Measurements from ENCODE around the gene ZNF182. TPM values are rescaled to one million over a fixed set of nuclear protein-coding genes. Genes with fewer than 3 reads are reported as not detected.

The ZNF182 gene
- total and polyA plus RNA-seq, 2 experiments from 2014 or later, result 6.2 to 7.1 TPM

DNA sequence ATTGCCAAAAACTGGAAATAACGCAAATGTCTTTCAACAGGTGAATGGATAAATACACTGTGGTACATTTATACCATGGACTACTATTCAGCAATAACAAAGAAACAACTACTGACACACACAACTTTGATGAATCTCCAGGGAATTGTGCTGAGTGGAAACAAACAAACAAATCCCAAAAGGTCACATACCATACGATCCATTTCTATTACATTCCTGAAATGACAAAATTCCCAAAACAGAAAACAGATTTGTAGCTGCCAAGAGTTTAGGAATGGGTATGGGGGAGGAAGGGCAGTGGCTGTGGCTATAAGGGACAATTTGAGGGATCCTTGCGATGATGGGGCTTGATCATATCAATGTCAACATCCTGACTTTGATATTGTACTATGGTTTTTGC lies 2.5 kb downstream of the ZNF182 start:
- ATAC-seq, result no peak
- Histone ChIP-seq H3K4me2 (no peak overlapping the region), H4K20me1 (replicated peaks; ENCODE audit: insufficient read depth) (no peaks in the 10 kb centered on the region), H3K36me3 (ENCODE audit: insufficient read depth) (no peaks in the 10 kb centered on the region), H2AFZ (no peak overlapping the region), H3K9me2 (ENCODE audit: insufficient read depth) (no peaks in the 10 kb centered on the region), H3K4me1 (ENCODE audit: insufficient read depth) (no peaks in the 10 kb centered on the region), H3K79me2 (replicated peaks; ENCODE audit: insufficient read depth) (peaks cover 26% of the 10 kb centered on the region), H3K4me3 (no peak overlapping the region), H3K27ac (ENCODE audit: low read depth) (no peak overlapping the region), H3K27me3 (ENCODE audit: insufficient read depth) (no peaks in the 10 kb centered on the region), H3F3A (replicated peaks; ENCODE audit: low read depth) (no peaks in the 10 kb centered on the region)
- Mint-ChIP-seq H3K27me3 (ENCODE audit: insufficient read depth, low read depth, poor library complexity) (no peaks in the 10 kb centered on the region), H3K4me3 (no peak overlapping the region), H3K27ac (no peak overlapping the region), H3K9me3 (no peaks in the 10 kb centered on the region), H3K36me3 (ENCODE audit: low read depth) (peaks cover 8% of the 10 kb centered on the region; the same call in 2 of the 3 replicates), H3K4me1 (peaks cover 3% of the 10 kb centered on the region; the same call in 1 of the 3 replicates)
- DNase-seq (ENCODE audit: low spot score), result no peak
- TF ChIP-seq CTCF (conservative IDR thresholded peaks at IDR 0.05; ENCODE audit: low read depth in 2 of 2), result no peak
- TF ChIP-seq ZNF114 (CRISPR knock-in tag; IDR thresholded peaks at IDR 0.05), result no peak
- TF ChIP-seq, protein P1, sequence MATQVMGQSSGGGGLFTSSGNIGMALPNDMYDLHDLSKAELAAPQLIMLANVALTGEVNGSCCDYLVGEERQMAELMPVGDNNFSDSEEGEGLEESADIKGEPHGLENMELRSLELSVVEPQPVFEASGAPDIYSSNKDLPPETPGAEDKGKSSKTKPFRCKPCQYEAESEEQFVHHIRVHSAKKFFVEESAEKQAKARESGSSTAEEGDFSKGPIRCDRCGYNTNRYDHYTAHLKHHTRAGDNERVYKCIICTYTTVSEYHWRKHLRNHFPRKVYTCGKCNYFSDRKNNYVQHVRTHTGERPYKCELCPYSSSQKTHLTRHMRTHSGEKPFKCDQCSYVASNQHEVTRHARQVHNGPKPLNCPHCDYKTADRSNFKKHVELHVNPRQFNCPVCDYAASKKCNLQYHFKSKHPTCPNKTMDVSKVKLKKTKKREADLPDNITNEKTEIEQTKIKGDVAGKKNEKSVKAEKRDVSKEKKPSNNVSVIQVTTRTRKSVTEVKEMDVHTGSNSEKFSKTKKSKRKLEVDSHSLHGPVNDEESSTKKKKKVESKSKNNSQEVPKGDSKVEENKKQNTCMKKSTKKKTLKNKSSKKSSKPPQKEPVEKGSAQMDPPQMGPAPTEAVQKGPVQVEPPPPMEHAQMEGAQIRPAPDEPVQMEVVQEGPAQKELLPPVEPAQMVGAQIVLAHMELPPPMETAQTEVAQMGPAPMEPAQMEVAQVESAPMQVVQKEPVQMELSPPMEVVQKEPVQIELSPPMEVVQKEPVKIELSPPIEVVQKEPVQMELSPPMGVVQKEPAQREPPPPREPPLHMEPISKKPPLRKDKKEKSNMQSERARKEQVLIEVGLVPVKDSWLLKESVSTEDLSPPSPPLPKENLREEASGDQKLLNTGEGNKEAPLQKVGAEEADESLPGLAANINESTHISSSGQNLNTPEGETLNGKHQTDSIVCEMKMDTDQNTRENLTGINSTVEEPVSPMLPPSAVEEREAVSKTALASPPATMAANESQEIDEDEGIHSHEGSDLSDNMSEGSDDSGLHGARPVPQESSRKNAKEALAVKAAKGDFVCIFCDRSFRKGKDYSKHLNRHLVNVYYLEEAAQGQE (IDR thresholded peaks at IDR 0.05; ENCODE audit: unreplicated experiment), result no peak
- no peak for TF ChIP-seq JUNB (IDR thresholded peaks at IDR 0.05; ENCODE audit: unreplicated experiment)
- no peak for TF ChIP-seq CREB1 (CRISPR knock-in tag; IDR thresholded peaks at IDR 0.05; ENCODE audit: low read depth)
- no peak for TF ChIP-seq NANOG (IDR thresholded peaks at IDR 0.05; ENCODE audit: borderline replicate concordance)

- TF ChIP-seq ZNF114 (CRISPR knock-in tag; IDR thresholded peaks at IDR 0.05), result no peak
- no peak for TF ChIP-seq CREB1 (CRISPR knock-in tag; IDR thresholded peaks at IDR 0.05; ENCODE audit: low read depth)
- no peak for TF ChIP-seq STAT1 (IDR thresholded peaks at IDR 0.05; ENCODE audit: unreplicated experiment)
- no peak for TF ChIP-seq ZNF331 (CRISPR knock-in tag; IDR thresholded peaks at IDR 0.05; ENCODE audit: low read depth)
- TF ChIP-seq EZH2phosphoT487 (IDR thresholded peaks at IDR 0.05; ENCODE audit: unreplicated experiment), result no peak
- no peak for TF ChIP-seq ZNF462 (CRISPR knock-in tag; IDR thresholded peaks at IDR 0.05)
- TF ChIP-seq POLR2AphosphoS5 (IDR thresholded peaks at IDR 0.05; ENCODE audit: low read depth), result no peak
- no peaks in the 10 kb centered on the region for H3K27me3 ChIP-seq (ENCODE audit: insufficient read depth)
- H3K79me2 ChIP-seq (replicated peaks; ENCODE audit: insufficient read depth), result peaks cover 11% of the 10 kb centered on the region; the same call in 1 of the 2 replicates
- no peak overlapping the region for H3K4me3 Mint-ChIP-seq
- H3K27me3 Mint-ChIP-seq (ENCODE audit: insufficient read depth, low read depth, poor library complexity), result peaks cover 1% of the 10 kb centered on the region
- no peak overlapping the region for H3K4me3 ChIP-seq
- no peak overlapping the region for H2AFZ ChIP-seq
- peaks cover 3% of the 10 kb centered on the region; the same call in 1 of the 3 replicates for H3K9me3 Mint-ChIP-seq
- no peaks in the 10 kb centered on the region for H3K4me1 Mint-ChIP-seq
- no peak overlapping the region for H3K4me2 ChIP-seq
- H3K36me3 Mint-ChIP-seq (ENCODE audit: low read depth), result peaks cover 27% of the 10 kb centered on the region
- no peaks in the 10 kb centered on the region; the same call in 1 of the 2 replicates for H3K36me3 ChIP-seq (ENCODE audit: insufficient read depth)
- H3K27ac ChIP-seq (ENCODE audit: low read depth), result no peak overlapping the region
- H3K4me1 ChIP-seq (ENCODE audit: insufficient read depth), result no peaks in the 10 kb centered on the region
- no peak overlapping the region; the same call in 1 of the 2 replicates for H3K27ac Mint-ChIP-seq
- H3K9me2 ChIP-seq (ENCODE audit: insufficient read depth), result no peaks in the 10 kb centered on the region
- H4K20me1 ChIP-seq (replicated peaks; ENCODE audit: insufficient read depth), result no peaks in the 10 kb centered on the region
- DNase-seq (ENCODE audit: low spot score) (no peak), ATAC-seq (no peak)
- H3F3A ChIP-seq (replicated peaks; ENCODE audit: low read depth), result no peaks in the 10 kb centered on the region
Observed at GRCh38 chrX:47992669-47993068, 11.1 kb downstream of the ZNF182 start.

Measured in GM23338 (cell line).